ENCODE data around the gene SMAD3.

DNA sequence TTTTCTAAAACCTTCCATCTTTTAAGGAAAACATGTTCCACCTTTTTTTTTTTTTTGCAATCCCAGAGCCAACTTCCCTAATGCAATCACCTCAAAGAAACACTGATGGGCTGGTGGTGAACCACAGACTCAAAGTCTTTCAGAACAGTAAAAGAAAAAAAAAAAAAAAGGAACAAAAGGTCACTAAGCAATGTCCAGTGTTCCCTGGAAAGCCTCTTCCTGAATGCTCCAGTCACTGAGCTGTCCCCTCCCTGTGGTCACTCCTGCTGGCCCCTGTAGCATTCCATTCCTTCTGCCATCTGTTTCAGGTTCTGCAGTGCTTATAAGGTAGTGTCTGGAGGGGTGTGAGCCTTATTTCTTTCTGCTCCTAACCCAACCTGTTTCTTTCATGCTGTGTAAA is 135.7 kb downstream of the SMAD3 start:
- TF ChIP-seq, protein P1, sequence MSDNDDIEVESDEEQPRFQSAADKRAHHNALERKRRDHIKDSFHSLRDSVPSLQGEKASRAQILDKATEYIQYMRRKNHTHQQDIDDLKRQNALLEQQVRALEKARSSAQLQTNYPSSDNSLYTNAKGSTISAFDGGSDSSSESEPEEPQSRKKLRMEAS (IDR thresholded peaks at IDR 0.05): no peak
- TF ChIP-seq POLR2AphosphoS5 (IDR thresholded peaks at IDR 0.05; ENCODE audit: low read depth, low read length) (no peak), JUND (IDR thresholded peaks at IDR 0.05; ENCODE audit: low read length) (no peak), HDAC2 (IDR thresholded peaks at IDR 0.05; ENCODE audit: borderline replicate concordance in 1 of 2, low read depth in 2 of 2, low read length in 2 of 2) (no peak), RNF2 (IDR thresholded peaks at IDR 0.05; ENCODE audit: borderline replicate concordance, low read depth, low read length, missing control alignments, poor library complexity, severe bottlenecking) (no peak), YY1 (IDR thresholded peaks at IDR 0.05; ENCODE audit: low read depth, low read length) (no peak)
- TF ChIP-seq, protein P2, sequence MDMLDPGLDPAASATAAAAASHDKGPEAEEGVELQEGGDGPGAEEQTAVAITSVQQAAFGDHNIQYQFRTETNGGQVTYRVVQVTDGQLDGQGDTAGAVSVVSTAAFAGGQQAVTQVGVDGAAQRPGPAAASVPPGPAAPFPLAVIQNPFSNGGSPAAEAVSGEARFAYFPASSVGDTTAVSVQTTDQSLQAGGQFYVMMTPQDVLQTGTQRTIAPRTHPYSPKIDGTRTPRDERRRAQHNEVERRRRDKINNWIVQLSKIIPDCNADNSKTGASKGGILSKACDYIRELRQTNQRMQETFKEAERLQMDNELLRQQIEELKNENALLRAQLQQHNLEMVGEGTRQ (IDR thresholded peaks at IDR 0.05; ENCODE audit: low read length): no peak
- TF ChIP-seq, protein P3, sequence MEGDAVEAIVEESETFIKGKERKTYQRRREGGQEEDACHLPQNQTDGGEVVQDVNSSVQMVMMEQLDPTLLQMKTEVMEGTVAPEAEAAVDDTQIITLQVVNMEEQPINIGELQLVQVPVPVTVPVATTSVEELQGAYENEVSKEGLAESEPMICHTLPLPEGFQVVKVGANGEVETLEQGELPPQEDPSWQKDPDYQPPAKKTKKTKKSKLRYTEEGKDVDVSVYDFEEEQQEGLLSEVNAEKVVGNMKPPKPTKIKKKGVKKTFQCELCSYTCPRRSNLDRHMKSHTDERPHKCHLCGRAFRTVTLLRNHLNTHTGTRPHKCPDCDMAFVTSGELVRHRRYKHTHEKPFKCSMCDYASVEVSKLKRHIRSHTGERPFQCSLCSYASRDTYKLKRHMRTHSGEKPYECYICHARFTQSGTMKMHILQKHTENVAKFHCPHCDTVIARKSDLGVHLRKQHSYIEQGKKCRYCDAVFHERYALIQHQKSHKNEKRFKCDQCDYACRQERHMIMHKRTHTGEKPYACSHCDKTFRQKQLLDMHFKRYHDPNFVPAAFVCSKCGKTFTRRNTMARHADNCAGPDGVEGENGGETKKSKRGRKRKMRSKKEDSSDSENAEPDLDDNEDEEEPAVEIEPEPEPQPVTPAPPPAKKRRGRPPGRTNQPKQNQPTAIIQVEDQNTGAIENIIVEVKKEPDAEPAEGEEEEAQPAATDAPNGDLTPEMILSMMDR (IDR thresholded peaks at IDR 0.05; ENCODE audit: control extremely low read depth in 1 of 3, insufficient read depth in 1 of 3, low read depth in 1 of 3, low read length in 3 of 3): no peak

Data from H1 (cell line).